ENCODE data around the gene SCT.

The SCT gene

GRCh38 chr11:628056-628455 lies 1.1 kb upstream of the SCT start:
- Histone ChIP-seq H3K4me1 (ENCODE audit: control insufficient read depth in 1 of 2, insufficient read depth in 1 of 2, low read depth in 1 of 2, low read length in 1 of 2) (no peaks in the 10 kb centered on the region), H3K27me3 (peaks cover 55% of the 10 kb centered on the region), H3K4me3 (ENCODE audit: low read depth in 1 of 2, low read length in 1 of 2) (no peak overlapping the region), H3K27ac (no peak overlapping the region), H3K36me3 (no peaks in the 10 kb centered on the region), H3K9me3 (no peaks in the 10 kb centered on the region)
- TF ChIP-seq CTCF (IDR thresholded peaks at IDR 0.05): no peak

GRCh38 chr11:627308-627576 lies 261 bp upstream of the SCT start:
- no peaks in the 10 kb centered on the region for H3K9me3 ChIP-seq
- H3K4me1 ChIP-seq (ENCODE audit: control insufficient read depth in 1 of 2, insufficient read depth in 1 of 2, low read depth in 1 of 2, low read length in 1 of 2): no peaks in the 10 kb centered on the region
- no peak overlapping the region for H3K27ac ChIP-seq
- H3K36me3 ChIP-seq: no peaks in the 10 kb centered on the region
- no peak for TF ChIP-seq CTCF (IDR thresholded peaks at IDR 0.05)
- no peak overlapping the region for H3K4me3 ChIP-seq (ENCODE audit: low read depth in 1 of 2, low read length in 1 of 2)
- H3K27me3 ChIP-seq: peaks cover 55% of the 10 kb centered on the region

GRCh38 chr11:625636-626268 lies 1.2 kb downstream of the SCT start:
- H3K4me1 ChIP-seq (ENCODE audit: control insufficient read depth in 1 of 2, insufficient read depth in 1 of 2, low read depth in 1 of 2, low read length in 1 of 2): no peaks in the 10 kb centered on the region
- peaks cover 55% of the 10 kb centered on the region for H3K27me3 ChIP-seq
- no peaks in the 10 kb centered on the region for H3K36me3 ChIP-seq
- H3K4me3 ChIP-seq (ENCODE audit: low read depth in 1 of 2, low read length in 1 of 2): no peak overlapping the region
- no peaks in the 10 kb centered on the region for H3K9me3 ChIP-seq
- H3K27ac ChIP-seq: no peak overlapping the region
- TF ChIP-seq CTCF (IDR thresholded peaks at IDR 0.05): no peak

GRCh38 chr11:624705-625635 lies 2.0 kb downstream of the SCT start, which contains the start of gene CDHR5:
Gene CDHR5 (minus strand): TSS chr11:624955. CDS start chr11:624902, 53 bp downstream.
- peaks cover 54% of the 10 kb centered on the region for H3K27me3 ChIP-seq
- no peaks in the 10 kb centered on the region for H3K36me3 ChIP-seq
- H3K4me1 ChIP-seq (ENCODE audit: control insufficient read depth in 1 of 2, insufficient read depth in 1 of 2, low read depth in 1 of 2, low read length in 1 of 2): no peaks in the 10 kb centered on the region
- H3K27ac ChIP-seq: no peak within 1 kb of the TSS
- no peak within 1 kb of the TSS for H3K4me3 ChIP-seq (ENCODE audit: low read depth in 1 of 2, low read length in 1 of 2)
- no peak for TF ChIP-seq CTCF (IDR thresholded peaks at IDR 0.05)
- H3K9me3 ChIP-seq: no peaks in the 10 kb centered on the region

GRCh38 chr11:623999-624704 lies 2.8 kb downstream of the SCT start:
- TF ChIP-seq CTCF (IDR thresholded peaks at IDR 0.05): no peak
- H3K27me3 ChIP-seq: peaks cover 46% of the 10 kb centered on the region
- H3K36me3 ChIP-seq: no peaks in the 10 kb centered on the region
- no peak overlapping the region for H3K4me3 ChIP-seq (ENCODE audit: low read depth in 1 of 2, low read length in 1 of 2)
- H3K27ac ChIP-seq: no peak overlapping the region
- no peaks in the 10 kb centered on the region for H3K4me1 ChIP-seq (ENCODE audit: control insufficient read depth in 1 of 2, insufficient read depth in 1 of 2, low read depth in 1 of 2, low read length in 1 of 2)
- no peaks in the 10 kb centered on the region for H3K9me3 ChIP-seq
